ENCODE data around the gene NDUFA3.

- TF ChIP-seq POLR2AphosphoS5 (IDR thresholded peaks at IDR 0.05) (no peak), CTCF (IDR thresholded peaks at IDR 0.05; ENCODE audit: poor library complexity, severe bottlenecking) (no peak), MXI1 (conservative IDR thresholded peaks at IDR 0.05; ENCODE audit: poor library complexity, severe bottlenecking) (no peak), EP300 (conservative IDR thresholded peaks at IDR 0.05; ENCODE audit: poor library complexity, severe bottlenecking) (no peak), SMC3 (conservative IDR thresholded peaks at IDR 0.05; ENCODE audit: poor library complexity) (no peak), REST (IDR thresholded peaks at IDR 0.05; ENCODE audit: borderline replicate concordance) (no peak), TAF1 (IDR thresholded peaks at IDR 0.05; ENCODE audit: low read depth) (no peak), EZH2 (IDR thresholded peaks at IDR 0.05; ENCODE audit: borderline replicate concordance, insufficient read depth, low read length, poor library complexity, severe bottlenecking) (no peak), RAD21 (conservative IDR thresholded peaks at IDR 0.05) (no peak)
Observed at GRCh38 chr19:54127688-54128440, 25.2 kb downstream of the NDUFA3 start.

Measured in neural cell (in vitro differentiated cells).